H9 (cell line): ENCODE data around the gene TIMM9. TPM values are rescaled to one million over a fixed set of nuclear protein-coding genes. Genes with fewer than 3 reads are reported as not detected.

Experiments
- DNase-seq: peaks from one replicate; pipeline ENCODE4 v3.0.0-alpha.2; 2017
- H2AFZ ChIP-seq: one replicate; pipeline ENCODE4 v1.6.1; 2013; ENCODE audit warnings: mild to moderate bottlenecking, low read length, control low read depth, moderate library complexity
- H2AK5ac ChIP-seq: 2 replicates; pipeline ENCODE4 v1.6.1; 2013; ENCODE audit warnings: low read length, control low read depth, mixed read lengths; ENCODE audit not compliant: insufficient read length
- H2BK120ac ChIP-seq: one replicate; pipeline ENCODE4 v1.6.1; 2013; ENCODE audit warnings: low read depth, mild to moderate bottlenecking, low read length, control low read depth, inconsistent platforms; ENCODE audit not compliant: poor library complexity, severe bottlenecking
- H2BK12ac ChIP-seq: 2 replicates; pipeline ENCODE4 v1.6.1; 2013; ENCODE audit warnings: low read length, control low read depth, mixed read lengths, low read depth; ENCODE audit not compliant: insufficient read length
- H2BK15ac ChIP-seq: 2 replicates; pipeline ENCODE4 v1.6.1; 2013; ENCODE audit warnings: low read depth, low read length, control low read depth
- H2BK20ac ChIP-seq: one replicate; pipeline ENCODE4 v1.6.1; 2013; ENCODE audit warnings: low read depth, mild to moderate bottlenecking, low read length, control low read depth, inconsistent platforms; ENCODE audit not compliant: poor library complexity, severe bottlenecking
- H2BK5ac ChIP-seq: 2 replicates; pipeline ENCODE4 v1.6.1; 2013; ENCODE audit warnings: low read length, control low read depth, mixed read lengths; ENCODE audit not compliant: insufficient read length
- H3K14ac ChIP-seq: 2 replicates; pipeline ENCODE4 v1.6.1; 2013; ENCODE audit warnings: low read length, control low read depth; ENCODE audit not compliant: insufficient read depth
- H3K18ac ChIP-seq: 2 replicates; pipeline ENCODE4 v1.6.1; 2013; ENCODE audit warnings: low read depth, mild to moderate bottlenecking, mixed read lengths, low read length, control low read depth; ENCODE audit not compliant: insufficient read length
- H3K23ac ChIP-seq: 2 replicates; pipeline ENCODE4 v1.6.1; 2013; ENCODE audit warnings: low read length, control low read depth, mixed read lengths, low read depth; ENCODE audit not compliant: insufficient read length
- H3K23me2 ChIP-seq: 2 replicates; pipeline ENCODE4 v1.6.1; 2013; ENCODE audit warnings: low read depth, mild to moderate bottlenecking, mixed read lengths, low read length, control low read depth; ENCODE audit not compliant: insufficient read length, poor library complexity, severe bottlenecking
- H3K27ac ChIP-seq: 2 replicates; pipeline ENCODE4 v1.5.1; 2013; ENCODE audit warnings: low read length, control low read depth, mixed read lengths, low read depth; ENCODE audit not compliant: insufficient read length
- H3K27me3 ChIP-seq: 2 replicates; pipeline ENCODE4 v1.6.1; 2013; ENCODE audit warnings: low read length, control low read depth, inconsistent platforms; ENCODE audit not compliant: insufficient read depth
- H3K4ac ChIP-seq: 2 replicates; pipeline ENCODE4 v1.6.1; 2013; ENCODE audit warnings: low read depth, mild to moderate bottlenecking, control low read depth, inconsistent platforms, low read length, moderate library complexity
- H3K4me1 ChIP-seq: 2 replicates; pipeline ENCODE4 v1.6.1; 2013; ENCODE audit warnings: low read length, control low read depth, inconsistent platforms; ENCODE audit not compliant: insufficient read depth
- H3K4me2 ChIP-seq: 2 replicates; pipeline ENCODE4 v1.6.1; 2013; ENCODE audit warnings: low read length, control low read depth, mixed read lengths; ENCODE audit not compliant: insufficient read length, insufficient read depth
- H3K56ac ChIP-seq: 2 replicates; pipeline ENCODE4 v1.6.1; 2013; ENCODE audit warnings: low read depth, mild to moderate bottlenecking, mixed read lengths, low read length, control low read depth; ENCODE audit not compliant: insufficient read length
- H3K79me1 ChIP-seq: 2 replicates; pipeline ENCODE4 v1.6.1; 2013; ENCODE audit warnings: low read depth, mild to moderate bottlenecking, moderate library complexity, low read length, control low read depth, inconsistent platforms; ENCODE audit not compliant: insufficient read depth, poor library complexity, severe bottlenecking
- H3K79me2 ChIP-seq: 2 replicates; pipeline ENCODE4 v1.6.1; 2013; ENCODE audit warnings: low read length, control low read depth, inconsistent platforms; ENCODE audit not compliant: insufficient read depth
- H3K9ac ChIP-seq: 2 replicates; pipeline ENCODE4 v1.6.1; 2013; ENCODE audit warnings: low read length, control low read depth, mixed read lengths; ENCODE audit not compliant: insufficient read length; ENCODE audit errors: extremely low read depth
- H3K9me3 ChIP-seq: one replicate; pipeline ENCODE4 v1.6.1; 2013; ENCODE audit warnings: low read depth, low read length, inconsistent platforms; ENCODE audit not compliant: control insufficient read depth
- H3T11ph ChIP-seq: one replicate; pipeline ENCODE4 v1.6.1; 2013; ENCODE audit warnings: mild to moderate bottlenecking, low read length, control low read depth, inconsistent platforms
- H4K20me1 ChIP-seq: one replicate; pipeline ENCODE4 v1.6.1; 2013; ENCODE audit not compliant: control insufficient read depth, insufficient read length, insufficient read depth
- H4K5ac ChIP-seq: 2 replicates; pipeline ENCODE4 v1.6.1; 2013; ENCODE audit warnings: low read depth, mild to moderate bottlenecking, mixed read lengths, low read length, control low read depth; ENCODE audit not compliant: insufficient read length
- H4K8ac ChIP-seq: replicated peaks from 2 replicates; pipeline ENCODE4 v1.6.1; 2013; ENCODE audit warnings: low read length, control low read depth, mixed read lengths, low read depth; ENCODE audit not compliant: insufficient read length
- H4K91ac ChIP-seq: 2 replicates; pipeline ENCODE4 v1.6.1; 2013; ENCODE audit warnings: low read depth, mild to moderate bottlenecking, moderate library complexity, mixed read lengths, low read length, control low read depth; ENCODE audit not compliant: insufficient read length
- H3K27ac Mint-ChIP-seq, 3 experiments: 2 replicates in 2 of 3; 3 replicates in 1 of 3; pipeline ENCODE4 v1.8.0; 2020 to 2021; ENCODE audit warnings: mixed read lengths in 3 of 3, mild to moderate bottlenecking in 1 of 3, moderate library complexity in 1 of 3
- H3K27me3 Mint-ChIP-seq: 2 replicates; pipeline ENCODE4 v1.8.0; 2021; ENCODE audit warnings: low read depth, mild to moderate bottlenecking, moderate library complexity, mixed read lengths
- H3K36me3 Mint-ChIP-seq, 3 experiments: 2 replicates in 2 of 3; 3 replicates in 1 of 3; pipeline ENCODE4 v1.8.0; 2020 to 2021; ENCODE audit warnings: low read depth in 3 of 3, mixed read lengths in 3 of 3; ENCODE audit not compliant: insufficient read depth in 1 of 3
- H3K4me1 Mint-ChIP-seq, 2 experiments: 2 replicates each; pipeline ENCODE4 v1.8.0; 2020; ENCODE audit warnings: mixed read lengths in 2 of 2
- H3K4me3 Mint-ChIP-seq, 2 experiments: 2 replicates in 1 of 2; 3 replicates in 1 of 2; pipeline ENCODE4 v1.8.0; 2020 to 2021; ENCODE audit warnings: mild to moderate bottlenecking in 2 of 2, mixed read lengths in 2 of 2, moderate library complexity in 1 of 2
- H3K9me3 Mint-ChIP-seq, 2 experiments: 2 replicates in 1 of 2; 3 replicates in 1 of 2; pipeline ENCODE4 v1.8.0; 2020; ENCODE audit warnings: mild to moderate bottlenecking in 2 of 2, mixed read lengths in 2 of 2, moderate library complexity in 1 of 2
- WGBS: extraction: QIAGEN DNeasy Blood & Tissue Kit; methylation state at CpG from one replicate; pipeline ENCODE4 v1.1.7; 2013; ENCODE audit warnings: missing lambda C conversion rate, low lambda C conversion rate, mixed read lengths; ENCODE audit not compliant: insufficient read length; ENCODE audit errors: extremely low coverage; 5-methylcytosine and 5-hydroxymethylcytosine counted together
- total RNA-seq: library from RNA; stranded (reverse); gene quantifications from 2 replicates; pipeline ENCODE4 v1.2.1, GENCODE V29; 2021
- TF ChIP-seq, protein P1 (sequence below): fragments of 200-600 bp; sonication (generic); conservative IDR thresholded peaks from 3 replicates; pipeline ENCODE4 v1.8.0; 2021; ENCODE audit warnings: antibody characterized with exemption, mild to moderate bottlenecking

The TIMM9 gene
- total RNA-seq, 1 experiment from 2014 or later = 51.4 TPM

DNA sequence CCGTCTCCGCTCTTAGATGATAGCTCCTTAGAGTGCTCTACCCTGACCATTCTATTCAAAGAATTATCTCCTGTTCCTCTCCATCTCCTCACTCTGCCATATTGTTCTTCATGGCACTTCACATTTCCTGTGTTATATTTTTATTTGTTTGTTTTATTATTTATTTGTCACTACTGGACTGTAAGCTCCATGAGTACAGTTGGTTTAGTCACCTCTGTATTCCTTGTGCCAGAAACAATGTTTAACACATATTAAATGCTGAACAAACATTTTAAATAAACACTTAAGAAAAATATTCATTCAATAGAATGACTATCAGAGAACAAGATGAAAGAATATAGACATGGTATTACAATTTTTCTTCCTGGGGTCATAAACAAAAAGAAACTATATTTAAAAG, 35.8 kb upstream of the TIMM9 start:
- H2BK20ac ChIP-seq = no peak overlapping the region
- H3T11ph ChIP-seq = no peak overlapping the region
- no peak overlapping the region for H2AFZ ChIP-seq
- no peak overlapping the region for H2BK120ac ChIP-seq
- no CpG with 5 or more reads among the region's 2 CpGs for WGBS
- H2AK5ac ChIP-seq = no peak overlapping the region
- no peaks in the 10 kb centered on the region for H3K27me3 ChIP-seq
- no peaks in the 10 kb centered on the region for H3K79me2 ChIP-seq
- H3K14ac ChIP-seq = no peak overlapping the region
- no peak overlapping the region for H4K8ac ChIP-seq
- Mint-ChIP-seq H3K4me3 (no peak overlapping the region), H3K4me1 (no peaks in the 10 kb centered on the region), H3K9me3 (no peaks in the 10 kb centered on the region), H3K27me3 (no peaks in the 10 kb centered on the region), H3K36me3 (peaks cover 0 to 27% (median 9%) of the 10 kb centered on the region in 3 experiments; a peak in 3 of 7 replicates), H3K27ac (no peak overlapping the region)
- no peak overlapping the region for H3K4me2 ChIP-seq
- no peaks in the 10 kb centered on the region for H3K9me3 ChIP-seq
- no peaks in the 10 kb centered on the region for H3K23me2 ChIP-seq
- no peak overlapping the region for H3K4ac ChIP-seq
- no peak overlapping the region for H3K18ac ChIP-seq
- no peak overlapping the region for H2BK15ac ChIP-seq
- no peaks in the 10 kb centered on the region for H4K20me1 ChIP-seq
- no peak overlapping the region for H3K27ac ChIP-seq
- no peak overlapping the region for H3K9ac ChIP-seq
- H3K4me1 ChIP-seq = no peaks in the 10 kb centered on the region
- no peak overlapping the region for H3K56ac ChIP-seq
- H3K79me1 ChIP-seq = no peaks in the 10 kb centered on the region
- no peak overlapping the region for H2BK5ac ChIP-seq
- no peak overlapping the region for H2BK12ac ChIP-seq
- TF ChIP-seq, protein P1, sequence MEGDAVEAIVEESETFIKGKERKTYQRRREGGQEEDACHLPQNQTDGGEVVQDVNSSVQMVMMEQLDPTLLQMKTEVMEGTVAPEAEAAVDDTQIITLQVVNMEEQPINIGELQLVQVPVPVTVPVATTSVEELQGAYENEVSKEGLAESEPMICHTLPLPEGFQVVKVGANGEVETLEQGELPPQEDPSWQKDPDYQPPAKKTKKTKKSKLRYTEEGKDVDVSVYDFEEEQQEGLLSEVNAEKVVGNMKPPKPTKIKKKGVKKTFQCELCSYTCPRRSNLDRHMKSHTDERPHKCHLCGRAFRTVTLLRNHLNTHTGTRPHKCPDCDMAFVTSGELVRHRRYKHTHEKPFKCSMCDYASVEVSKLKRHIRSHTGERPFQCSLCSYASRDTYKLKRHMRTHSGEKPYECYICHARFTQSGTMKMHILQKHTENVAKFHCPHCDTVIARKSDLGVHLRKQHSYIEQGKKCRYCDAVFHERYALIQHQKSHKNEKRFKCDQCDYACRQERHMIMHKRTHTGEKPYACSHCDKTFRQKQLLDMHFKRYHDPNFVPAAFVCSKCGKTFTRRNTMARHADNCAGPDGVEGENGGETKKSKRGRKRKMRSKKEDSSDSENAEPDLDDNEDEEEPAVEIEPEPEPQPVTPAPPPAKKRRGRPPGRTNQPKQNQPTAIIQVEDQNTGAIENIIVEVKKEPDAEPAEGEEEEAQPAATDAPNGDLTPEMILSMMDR = no peak
- no peak overlapping the region for H4K91ac ChIP-seq
- DNase-seq = no peak
- no peak overlapping the region for H4K5ac ChIP-seq
- H3K23ac ChIP-seq = no peak overlapping the region
